ENCODE data around the gene DOCK1.

The DOCK1 gene

GRCh38 chr10:126997801-126998590 is 92.8 kb downstream of the DOCK1 start:
- peaks cover 39% of the 10 kb centered on the region for H3K36me3 ChIP-seq (ENCODE audit: control insufficient read depth, low read depth, low read length)
- H3K4me1 ChIP-seq (ENCODE audit: control insufficient read depth, low read depth, low read length): no peaks in the 10 kb centered on the region
- H3K9me3 ChIP-seq (ENCODE audit: control insufficient read depth, low read depth, low read length): no peaks in the 10 kb centered on the region
- H3K27ac ChIP-seq (ENCODE audit: low read length): no peak overlapping the region
- no peaks in the 10 kb centered on the region for H3K27me3 ChIP-seq (ENCODE audit: control insufficient read depth, insufficient read depth, low read length)
- H3K9ac ChIP-seq (ENCODE audit: low read length): no peak overlapping the region
- H3K4me3 ChIP-seq (ENCODE audit: low read length): no peak overlapping the region

GRCh38 chr10:127000598-127000997 is 95.4 kb downstream of the DOCK1 start:
- Histone ChIP-seq H3K9ac (ENCODE audit: low read length) (no peak overlapping the region), H3K36me3 (ENCODE audit: control insufficient read depth, low read depth, low read length) (peaks cover 30% of the 10 kb centered on the region), H3K9me3 (ENCODE audit: control insufficient read depth, low read depth, low read length) (no peaks in the 10 kb centered on the region), H3K4me1 (ENCODE audit: control insufficient read depth, low read depth, low read length) (no peaks in the 10 kb centered on the region), H3K4me3 (ENCODE audit: low read length) (no peak overlapping the region), H3K27ac (ENCODE audit: low read length) (no peak overlapping the region), H3K27me3 (ENCODE audit: control insufficient read depth, insufficient read depth, low read length) (no peaks in the 10 kb centered on the region)

- H3K9ac ChIP-seq (ENCODE audit: low read length): no peak overlapping the region
- no peak overlapping the region for H3K27ac ChIP-seq (ENCODE audit: low read length)
- no peaks in the 10 kb centered on the region for H3K4me1 ChIP-seq (ENCODE audit: control insufficient read depth, low read depth, low read length)
- H3K9me3 ChIP-seq (ENCODE audit: control insufficient read depth, low read depth, low read length): no peaks in the 10 kb centered on the region
- no peak overlapping the region for H3K4me3 ChIP-seq (ENCODE audit: low read length)
- H3K36me3 ChIP-seq (ENCODE audit: control insufficient read depth, low read depth, low read length): peaks cover 25% of the 10 kb centered on the region
- no peaks in the 10 kb centered on the region for H3K27me3 ChIP-seq (ENCODE audit: control insufficient read depth, insufficient read depth, low read length)
Measured at GRCh38 chr10:127003032-127003685, 97.9 kb downstream of the DOCK1 start.

- H3K4me1 ChIP-seq (ENCODE audit: control insufficient read depth, low read depth, low read length): no peaks in the 10 kb centered on the region
- no peak overlapping the region for H3K27ac ChIP-seq (ENCODE audit: low read length)
- H3K36me3 ChIP-seq (ENCODE audit: control insufficient read depth, low read depth, low read length): peaks cover 5% of the 10 kb centered on the region
- H3K4me3 ChIP-seq (ENCODE audit: low read length): no peak overlapping the region
- no peak overlapping the region for H3K9ac ChIP-seq (ENCODE audit: low read length)
- no peaks in the 10 kb centered on the region for H3K9me3 ChIP-seq (ENCODE audit: control insufficient read depth, low read depth, low read length)
- no peaks in the 10 kb centered on the region for H3K27me3 ChIP-seq (ENCODE audit: control insufficient read depth, insufficient read depth, low read length)
Measured at GRCh38 chr10:127006453-127006852, 101.2 kb downstream of the DOCK1 start.

- Histone ChIP-seq H3K36me3 (ENCODE audit: control insufficient read depth, low read depth, low read length) (peaks cover 14% of the 10 kb centered on the region), H3K4me1 (ENCODE audit: control insufficient read depth, low read depth, low read length) (no peaks in the 10 kb centered on the region), H3K9ac (ENCODE audit: low read length) (no peak overlapping the region), H3K4me3 (ENCODE audit: low read length) (no peak overlapping the region), H3K27ac (ENCODE audit: low read length) (no peak overlapping the region), H3K27me3 (ENCODE audit: control insufficient read depth, insufficient read depth, low read length) (no peaks in the 10 kb centered on the region), H3K9me3 (ENCODE audit: control insufficient read depth, low read depth, low read length) (no peaks in the 10 kb centered on the region)
Measured at GRCh38 chr10:127009366-127009765, 104.1 kb downstream of the DOCK1 start.

GRCh38 chr10:127011174-127011573 is 105.9 kb downstream of the DOCK1 start:
- H3K36me3 ChIP-seq (ENCODE audit: control insufficient read depth, low read depth, low read length): peaks cover 10% of the 10 kb centered on the region
- H3K27me3 ChIP-seq (ENCODE audit: control insufficient read depth, insufficient read depth, low read length): no peaks in the 10 kb centered on the region
- H3K9me3 ChIP-seq (ENCODE audit: control insufficient read depth, low read depth, low read length): no peaks in the 10 kb centered on the region
- no peak overlapping the region for H3K4me3 ChIP-seq (ENCODE audit: low read length)
- no peak overlapping the region for H3K9ac ChIP-seq (ENCODE audit: low read length)
- no peak overlapping the region for H3K27ac ChIP-seq (ENCODE audit: low read length)
- H3K4me1 ChIP-seq (ENCODE audit: control insufficient read depth, low read depth, low read length): no peaks in the 10 kb centered on the region

- Histone ChIP-seq H3K36me3 (ENCODE audit: control insufficient read depth, low read depth, low read length) (peaks cover 16% of the 10 kb centered on the region), H3K9ac (ENCODE audit: low read length) (no peak overlapping the region), H3K4me1 (ENCODE audit: control insufficient read depth, low read depth, low read length) (no peaks in the 10 kb centered on the region), H3K4me3 (ENCODE audit: low read length) (no peak overlapping the region), H3K27me3 (ENCODE audit: control insufficient read depth, insufficient read depth, low read length) (no peaks in the 10 kb centered on the region), H3K27ac (ENCODE audit: low read length) (no peak overlapping the region), H3K9me3 (ENCODE audit: control insufficient read depth, low read depth, low read length) (no peaks in the 10 kb centered on the region)
Measured at GRCh38 chr10:127012071-127012768, 107.0 kb downstream of the DOCK1 start.

- no peak overlapping the region for H3K4me3 ChIP-seq (ENCODE audit: low read length)
- no peak overlapping the region for H3K9ac ChIP-seq (ENCODE audit: low read length)
- peaks cover 16% of the 10 kb centered on the region for H3K36me3 ChIP-seq (ENCODE audit: control insufficient read depth, low read depth, low read length)
- H3K9me3 ChIP-seq (ENCODE audit: control insufficient read depth, low read depth, low read length): no peaks in the 10 kb centered on the region
- H3K27me3 ChIP-seq (ENCODE audit: control insufficient read depth, insufficient read depth, low read length): no peaks in the 10 kb centered on the region
- H3K27ac ChIP-seq (ENCODE audit: low read length): no peak overlapping the region
- no peaks in the 10 kb centered on the region for H3K4me1 ChIP-seq (ENCODE audit: control insufficient read depth, low read depth, low read length)
Measured at GRCh38 chr10:127012769-127013152, 107.5 kb downstream of the DOCK1 start.

GRCh38 chr10:127013211-127013656 is 108.0 kb downstream of the DOCK1 start:
- no peak overlapping the region for H3K27ac ChIP-seq (ENCODE audit: low read length)
- H3K27me3 ChIP-seq (ENCODE audit: control insufficient read depth, insufficient read depth, low read length): no peaks in the 10 kb centered on the region
- no peaks in the 10 kb centered on the region for H3K9me3 ChIP-seq (ENCODE audit: control insufficient read depth, low read depth, low read length)
- H3K9ac ChIP-seq (ENCODE audit: low read length): no peak overlapping the region
- no peak overlapping the region for H3K4me3 ChIP-seq (ENCODE audit: low read length)
- H3K36me3 ChIP-seq (ENCODE audit: control insufficient read depth, low read depth, low read length): peaks cover 16% of the 10 kb centered on the region
- H3K4me1 ChIP-seq (ENCODE audit: control insufficient read depth, low read depth, low read length): no peaks in the 10 kb centered on the region

- Histone ChIP-seq H3K27ac (ENCODE audit: low read length) (no peak overlapping the region), H3K9me3 (ENCODE audit: control insufficient read depth, low read depth, low read length) (no peaks in the 10 kb centered on the region), H3K36me3 (ENCODE audit: control insufficient read depth, low read depth, low read length) (peaks cover 16% of the 10 kb centered on the region), H3K27me3 (ENCODE audit: control insufficient read depth, insufficient read depth, low read length) (no peaks in the 10 kb centered on the region), H3K4me1 (ENCODE audit: control insufficient read depth, low read depth, low read length) (no peaks in the 10 kb centered on the region), H3K4me3 (ENCODE audit: low read length) (no peak overlapping the region), H3K9ac (ENCODE audit: low read length) (no peak overlapping the region)
Measured at GRCh38 chr10:127013691-127014473, 108.7 kb downstream of the DOCK1 start.

- Histone ChIP-seq H3K27me3 (ENCODE audit: control insufficient read depth, insufficient read depth, low read length) (no peaks in the 10 kb centered on the region), H3K9ac (ENCODE audit: low read length) (no peak overlapping the region), H3K4me1 (ENCODE audit: control insufficient read depth, low read depth, low read length) (no peaks in the 10 kb centered on the region), H3K4me3 (ENCODE audit: low read length) (no peak overlapping the region), H3K27ac (ENCODE audit: low read length) (no peak overlapping the region), H3K9me3 (ENCODE audit: control insufficient read depth, low read depth, low read length) (no peaks in the 10 kb centered on the region), H3K36me3 (ENCODE audit: control insufficient read depth, low read depth, low read length) (peaks cover 16% of the 10 kb centered on the region)
Measured at GRCh38 chr10:127014671-127015070, 109.4 kb downstream of the DOCK1 start.
